IMR-90 (cell line): ENCODE data around the gene OR52I1. TPM values are rescaled to one million over a fixed set of nuclear protein-coding genes. Genes with fewer than 3 reads are reported as not detected.

Experiments
- ATAC-seq: fragments of 200-7000 bp; cut with Tn5 transposase; 2 replicates; pipeline ENCODE4 v1.9.1; 2020; ENCODE audit warnings: low read depth, mild to moderate bottlenecking, moderate library complexity
- BruUV-seq: library from RNA; stranded (reverse); fragments of 400-500 nt; replicated peaks from 2 replicates; lab custom pipeline; 2021; lab: Mats Ljungman, UMichigan
- CTCF ChIA-PET: fragments of 300-600 bp; formaldehyde crosslinking; extraction: SDS; loops from one replicate; lab custom pipeline; 2021; ENCODE audit warnings: antibody characterized with exemption; lab: Yijun Ruan, JAX
- POLR2A ChIA-PET: fragments of 300-600 bp; sonication (Branson Sonifier 250); formaldehyde crosslinking; loops from one replicate; lab custom pipeline; 2022; ENCODE audit warnings: antibody characterized with exemption; ENCODE audit not compliant: unreplicated experiment; lab: Charles Lee
- DNase-seq: peaks from one replicate; pipeline ENCODE4 v3.0.0; 2013
- H2AFZ ChIP-seq: replicated peaks from 2 replicates; pipeline ENCODE3; 2013; ENCODE audit warnings: low read length, mild to moderate bottlenecking; ENCODE audit not compliant: poor library complexity
- H2AK5ac ChIP-seq: 2 replicates; pipeline ENCODE4 v1.6.1; 2013; ENCODE audit warnings: low read depth, low read length, inconsistent platforms
- H2AK9ac ChIP-seq: replicated peaks from 2 replicates; pipeline ENCODE3; 2013; ENCODE audit warnings: mild to moderate bottlenecking, low read depth, low read length, moderate library complexity; ENCODE audit not compliant: poor library complexity
- H2BK120ac ChIP-seq: 2 replicates; pipeline ENCODE4 v1.6.1; 2013; ENCODE audit warnings: low read depth, low read length, inconsistent platforms
- H2BK15ac ChIP-seq: 3 replicates; pipeline ENCODE4 v1.6.1; 2013; ENCODE audit warnings: low read depth, low read length, inconsistent platforms
- H2BK20ac ChIP-seq: 2 replicates; pipeline ENCODE4 v1.6.1; 2013; ENCODE audit warnings: low read depth, mild to moderate bottlenecking, inconsistent platforms, low read length, moderate library complexity
- H2BK5ac ChIP-seq: 2 replicates; pipeline ENCODE4 v1.6.1; 2013; ENCODE audit warnings: mild to moderate bottlenecking, low read depth, low read length, inconsistent platforms; ENCODE audit not compliant: poor library complexity, severe bottlenecking
- H3K14ac ChIP-seq: replicated peaks from 2 replicates; pipeline ENCODE4 v1.6.1; 2013; ENCODE audit warnings: low read depth, low read length, inconsistent platforms
- H3K18ac ChIP-seq: 2 replicates; pipeline ENCODE4 v1.6.1; 2013; ENCODE audit warnings: low read depth, low read length, control low read depth
- H3K23ac ChIP-seq: 2 replicates; pipeline ENCODE4 v1.6.1; 2013; ENCODE audit warnings: low read depth, low read length, inconsistent platforms
- H3K27ac ChIP-seq: 2 replicates; pipeline ENCODE4 v1.5.1; 2013; ENCODE audit warnings: mild to moderate bottlenecking, control low read depth, low read length; ENCODE audit not compliant: insufficient read depth
- H3K27me3 ChIP-seq: 2 replicates; pipeline ENCODE4 v1.6.1; 2013; ENCODE audit warnings: low read length; ENCODE audit not compliant: control insufficient read depth, insufficient read depth
- H3K36me3 ChIP-seq: 2 replicates; pipeline ENCODE4 v1.6.1; 2013; ENCODE audit warnings: low read length, mixed read lengths; ENCODE audit not compliant: control insufficient read depth, insufficient read depth
- H3K4ac ChIP-seq: 2 replicates; pipeline ENCODE4 v1.6.1; 2013; ENCODE audit warnings: low read depth, low read length, inconsistent platforms
- H3K4me1 ChIP-seq: 2 replicates; pipeline ENCODE4 v1.6.1; 2013; ENCODE audit warnings: low read length, mixed read lengths; ENCODE audit not compliant: control insufficient read depth, insufficient read depth
- H3K4me2 ChIP-seq: 2 replicates; pipeline ENCODE4 v1.6.1; 2013; ENCODE audit warnings: low read depth, mild to moderate bottlenecking, control low read depth, low read length, moderate library complexity
- H3K4me3 ChIP-seq: 2 replicates; pipeline ENCODE4 v1.5.1; 2013; ENCODE audit warnings: low read depth, mild to moderate bottlenecking, control low read depth, low read length, moderate library complexity; ENCODE audit not compliant: insufficient read depth
- H3K56ac ChIP-seq: 2 replicates; pipeline ENCODE4 v1.6.1; 2013; ENCODE audit warnings: low read length, inconsistent platforms; ENCODE audit not compliant: insufficient read depth; ENCODE audit errors: extremely low read depth
- H3K79me1 ChIP-seq, 2 experiments: 2 replicates each; pipeline ENCODE4 v1.6.1; 2013; ENCODE audit warnings: low read length in 2 of 2, inconsistent platforms in 1 of 2, low read depth in 1 of 2
- H3K9ac ChIP-seq: 2 replicates; pipeline ENCODE4 v1.6.1; 2013; ENCODE audit warnings: low read depth, low read length, control low read depth
- H3K9me1 ChIP-seq: 2 replicates; pipeline ENCODE4 v1.6.1; 2013; ENCODE audit warnings: low read length, inconsistent platforms; ENCODE audit not compliant: insufficient read depth
- H3K9me3 ChIP-seq: 2 replicates; pipeline ENCODE4 v1.6.1; 2013; ENCODE audit warnings: low read length; ENCODE audit not compliant: control insufficient read depth, insufficient read depth
- H4K20me1 ChIP-seq: 2 replicates; pipeline ENCODE4 v1.6.1; 2013; ENCODE audit warnings: low read length, inconsistent platforms; ENCODE audit not compliant: insufficient read depth
- H4K5ac ChIP-seq: 2 replicates; pipeline ENCODE4 v1.6.1; 2013; ENCODE audit warnings: mild to moderate bottlenecking, low read depth, low read length, control low read depth
- H4K8ac ChIP-seq, 2 experiments: 2 replicates each; pipeline ENCODE4 v1.6.1; 2013; ENCODE audit warnings: low read depth in 2 of 2, low read length in 2 of 2, control low read depth in 1 of 2, inconsistent platforms in 1 of 2
- H4K91ac ChIP-seq: 2 replicates; pipeline ENCODE4 v1.6.1; 2013; ENCODE audit warnings: low read depth, low read length, inconsistent platforms; ENCODE audit not compliant: insufficient read depth
- MAFK ChIP-seq: IDR thresholded peaks from 2 replicates; pipeline ENCODE4 v1.6.1; 2012; ENCODE audit warnings: low read depth, low read length, improper control_type of control experiment
- WGBS, 2 experiments: methylation state at CpG; one replicate each; pipeline versions ENCODE4 v1.1.5 to v1.1.7; 2013; ENCODE audit warnings: missing lambda C conversion rate in 2 of 2; ENCODE audit not compliant: insufficient read length in 1 of 2; ENCODE audit errors: extremely low coverage in 2 of 2; 5-methylcytosine and 5-hydroxymethylcytosine counted together
- dilution Hi-C: fragments of 300-500 bp; cut with HindIII; formaldehyde crosslinking; loops from one replicate; pipeline ENCODE4 v1.14.3; 2018; ENCODE audit warnings: low sequenced_read_pairs; ENCODE audit not compliant: unreplicated experiment
- in situ Hi-C: fragments of 300-500 bp; cut with MboI; formaldehyde crosslinking; loops from 3 replicates; pipeline ENCODE4 v1.14.3; 2019; ENCODE audit warnings: low sequenced_read_pairs, inconsistent platforms, mixed read lengths
- intact Hi-C: fragments of 100-400 bp; cut with micrococcal nuclease; formaldehyde crosslinking; loops from 2 replicates; pipeline ENCODE4 v1.10.0; 2022
- polyA plus RNA-seq, 3 experiments: library from polyadenylated mRNA; depleted of rRNA; stranded (reverse); fragments of >200 nt; gene quantifications; 2 replicates each; pipeline ENCODE4 v1.2.3, GENCODE V29; 2012; ENCODE audit warnings: low replicate concordance in 1 of 3
- total RNA-seq: library from RNA; depleted of rRNA; stranded (reverse); fragments of >200 nt; gene quantifications from 2 replicates; pipeline ENCODE4 v1.2.3, GENCODE V29; 2012
- TF ChIP-seq, protein P1 (sequence below): fragments of 150-350 bp; IDR thresholded peaks from 2 replicates; pipeline ENCODE4 v1.6.1; 2017; ENCODE audit warnings: mild to moderate bottlenecking, antibody characterized with exemption, low read length, low read depth

Gene OR52I1
- total and polyA plus RNA-seq, 2 of the 4 experiments (the other 2 are of a cell fraction): not detected

- Histone ChIP-seq H3K9ac (no peak overlapping the region), H3K4me1 (no peaks in the 10 kb centered on the region), H4K91ac (no peak overlapping the region), H3K56ac (no peak overlapping the region), H3K27me3 (peaks cover 2% of the 10 kb centered on the region; the same call in 1 of the 2 replicates), H3K4me3 (no peak overlapping the region), H2BK20ac (no peak overlapping the region), H3K14ac (no peak overlapping the region), H2BK120ac (no peak overlapping the region), H4K5ac (no peak overlapping the region), H3K18ac (no peak overlapping the region), H3K4ac (no peak overlapping the region), H3K27ac (no peak overlapping the region), H2BK5ac (no peak overlapping the region), H3K9me1 (no peaks in the 10 kb centered on the region), H2AK5ac (no peak overlapping the region), H4K8ac (no peak overlapping the region), H2AFZ (no peak overlapping the region), H2BK15ac (no peak overlapping the region), H3K23ac (no peak overlapping the region), H3K9me3 (no peaks in the 10 kb centered on the region), H3K79me1 (no peaks in the 10 kb centered on the region), H4K20me1 (no peaks in the 10 kb centered on the region), H2AK9ac (no peak overlapping the region), H3K36me3 (no peaks in the 10 kb centered on the region), H3K4me2 (no peak overlapping the region)
- in situ Hi-C loops (loop anchor here (5.0 to 10.0 kb wide), 3 partner anchors 186 to 749 kb away; partner anchors contain the start of genes OR51F2, OR51L1 and OR51M1), intact Hi-C loops (loop anchor here (2.0 kb wide), 2 partner anchors 61 to 745 kb away; partner anchors contain the start of gene OR51E2), dilution Hi-C loops (no loop called here)
- WGBS, 2 experiments: 66% methylated on average over 2 of the region's 2 CpGs; no CpG with 5 or more reads in 1 of the 2 experiments
- no peak for DNase-seq
- TF ChIP-seq, protein P1, sequence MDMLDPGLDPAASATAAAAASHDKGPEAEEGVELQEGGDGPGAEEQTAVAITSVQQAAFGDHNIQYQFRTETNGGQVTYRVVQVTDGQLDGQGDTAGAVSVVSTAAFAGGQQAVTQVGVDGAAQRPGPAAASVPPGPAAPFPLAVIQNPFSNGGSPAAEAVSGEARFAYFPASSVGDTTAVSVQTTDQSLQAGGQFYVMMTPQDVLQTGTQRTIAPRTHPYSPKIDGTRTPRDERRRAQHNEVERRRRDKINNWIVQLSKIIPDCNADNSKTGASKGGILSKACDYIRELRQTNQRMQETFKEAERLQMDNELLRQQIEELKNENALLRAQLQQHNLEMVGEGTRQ: no peak
- TF ChIP-seq MAFK: no peak
- BruUV-seq: no TSS peak
- POLR2A ChIA-PET: no interaction called here
- CTCF ChIA-PET: interaction anchor here (0.9 to 2.2 kb wide), 14 partner anchors 9 to 736 kb away, joined by 3 to 14 read pairs (median 4); partner anchors contain the start of gene TRIM68
- ATAC-seq: no peak
These were observed 42.3 kb downstream of the OR52I1 start for GRCh38 chr11:4636136-4636535.
